HG03558 (cell line): ENCODE results near the gene TACSTD2.
A peak's percentile ranks its signal among the peaks of the same experiment; 100 is the strongest.
"Not testable (repeated sequence)": the region's sequence is repeated elsewhere in the genome, so short reads cannot be mapped to it uniquely, and the experiment has no call there.

Experiments used
- ATAC-seq: cut with Tn5 transposase; IDR thresholded peaks from one replicate; pipeline ENCODE4 v1.9.1; 2021; ENCODE audit warnings: moderate number of reproducible peaks; ENCODE audit not compliant: unreplicated experiment; ENCODE audit errors: extremely low read depth

TACSTD2 gene

GRCh38 chr1:58570094-58570493, 7.0 kb downstream of the TACSTD2 start:
- ATAC-seq = no peak

- ATAC-seq = no peak
These were observed 8.1 kb downstream of the TACSTD2 start for GRCh38 chr1:58568911-58569310.

GRCh38 chr1:58568271-58568860, 8.7 kb downstream of the TACSTD2 start:
- ATAC-seq = no peak

GRCh38 chr1:58566339-58566738, 10.7 kb downstream of the TACSTD2 start:
- ATAC-seq = no peak

- ATAC-seq = not testable (repeated sequence)
These were observed 13.3 kb downstream of the TACSTD2 start for GRCh38 chr1:58563715-58564114.

GRCh38 chr1:58561633-58562032, 15.4 kb downstream of the TACSTD2 start:
- ATAC-seq = no peak

GRCh38 chr1:58555393-58555792, 21.7 kb downstream of the TACSTD2 start:
- no peak for ATAC-seq

GRCh38 chr1:58551186-58552140, 25.6 kb downstream of the TACSTD2 start:
- ATAC-seq = no peak

GRCh38 chr1:58549291-58549690, 27.8 kb downstream of the TACSTD2 start:
- not testable (repeated sequence) for ATAC-seq

- ATAC-seq = no peak
These were observed 28.7 kb downstream of the TACSTD2 start for GRCh38 chr1:58548371-58548770.

- peak; percentile 96 for ATAC-seq
These were observed 30.3 kb downstream of the TACSTD2 start, which contains the start of gene OMA1 for GRCh38 chr1:58546520-58547308. Gene OMA1, minus strand, starts transcription at chr1:58546726. Its CDS starts 7,432 bp downstream, at chr1:58539294.

- no peak for ATAC-seq
These were observed 31.2 kb downstream of the TACSTD2 start for GRCh38 chr1:58545591-58546519.

GRCh38 chr1:58543260-58543659, 33.8 kb downstream of the TACSTD2 start:
- ATAC-seq = no peak

GRCh38 chr1:58539553-58539952, 37.5 kb downstream of the TACSTD2 start:
- no peak for ATAC-seq

- ATAC-seq = no peak
These were observed 38.2 kb downstream of the TACSTD2 start for GRCh38 chr1:58538821-58539220.

- not testable (repeated sequence) for ATAC-seq
These were observed 45.2 kb downstream of the TACSTD2 start for GRCh38 chr1:58531842-58532241.

GRCh38 chr1:58529284-58529683, 47.8 kb downstream of the TACSTD2 start:
- ATAC-seq = no peak

- ATAC-seq = no peak
These were observed 48.5 kb downstream of the TACSTD2 start for GRCh38 chr1:58528518-58528917.
